K562 (cell line): ENCODE results near the gene DBT.
"Not testable (repeated sequence)": the region's sequence is repeated elsewhere in the genome, so short reads cannot be mapped to it uniquely, and the experiment has no call there.

ENCODE experiments used
- BHLHE40 ChIP-seq: IDR thresholded peaks from 2 replicates; pipeline ENCODE4 v1.6.1; 2011; ENCODE audit warnings: low read length, improper control_type of control experiment
- CEBPB ChIP-seq: fragments of 450-650 bp; IDR thresholded peaks from 2 replicates; pipeline ENCODE4 v1.6.1; 2016; ENCODE audit warnings: missing genetic modification characterization, missing compliant biosample characterization
- ELF4 ChIP-seq: fragments of 450-650 bp; formaldehyde crosslinking; IDR thresholded peaks from 2 replicates; pipeline ENCODE4 v1.4.0; 2022; ENCODE audit warnings: missing genetic modification characterization
- NFIC ChIP-seq: fragments of 450-650 bp; IDR thresholded peaks from 2 replicates; pipeline ENCODE4 v1.6.1; 2017; ENCODE audit warnings: mild to moderate bottlenecking, inconsistent platforms
- PHF20 ChIP-seq: fragments of 450-650 bp; IDR thresholded peaks from 2 replicates; pipeline ENCODE4 v1.6.1; 2018; ENCODE audit not compliant: partially characterized antibody
- RAD21 ChIP-seq, 2 experiments: fragments of 250-450 bp in 1 of 2; fragments of 450-650 bp in 1 of 2; sonication (Bioruptor Pico) in 1 of 2; formaldehyde crosslinking in 1 of 2; IDR thresholded peaks in 1 of 2; conservative IDR thresholded peaks in 1 of 2; 2 replicates each; pipeline versions ENCODE4 v1.4.0 to v1.8.0; 2020 to 2022; ENCODE audit warnings: mild to moderate bottlenecking in 2 of 2, moderate library complexity in 1 of 2
- SRF ChIP-seq, 2 experiments: fragments of 250-450, 450-650 bp in 1 of 2; sonication (Bioruptor Pico) in 1 of 2; sonication (generic) in 1 of 2; formaldehyde crosslinking; IDR thresholded peaks; 2 replicates each; pipeline versions ENCODE4 v1.5.0 to v1.5.1; 2020 to 2022; ENCODE audit warnings: mild to moderate bottlenecking in 1 of 2, missing genetic modification reagents in 1 of 2
- TCF3 ChIP-seq: sonication (generic); formaldehyde crosslinking; IDR thresholded peaks from 2 replicates; pipeline ENCODE4 v1.4.0; 2020; ENCODE audit warnings: mild to moderate bottlenecking, missing genetic modification reagents
- ZNF143 ChIP-seq: sonication (generic); formaldehyde crosslinking; IDR thresholded peaks from 2 replicates; pipeline ENCODE4 v1.9.0; 2022; ENCODE audit warnings: mild to moderate bottlenecking, missing genetic modification reagents
- ZNF324 ChIP-seq: fragments of 250-450 bp; sonication (Bioruptor Pico); IDR thresholded peaks from 2 replicates; pipeline ENCODE4 v1.4.0; 2020; ENCODE audit warnings: mild to moderate bottlenecking
- TF ChIP-seq, protein P1 (sequence below): fragments of 250-450 bp; sonication (Bioruptor Pico); IDR thresholded peaks from 2 replicates; pipeline ENCODE4 v1.5.0; 2020; ENCODE audit warnings: mild to moderate bottlenecking, borderline replicate concordance
- TF ChIP-seq, protein P2 (sequence below), 3 experiments: IDR thresholded peaks in 2 of 3; conservative IDR thresholded peaks in 1 of 3; 2 replicates each; pipeline ENCODE4 v1.5.1; 2011 to 2012; ENCODE audit warnings: low read length in 3 of 3, mild to moderate bottlenecking in 3 of 3, control low read depth in 2 of 3, improper control_type of control experiment in 1 of 3, inconsistent platforms in 1 of 3, low read depth in 1 of 3, mixed read lengths in 1 of 3, moderate library complexity in 1 of 3; ENCODE audit not compliant: insufficient read depth in 2 of 3
- TF ChIP-seq, protein P3 (sequence below): fragments of 250-450 bp; sonication (Bioruptor Pico); IDR thresholded peaks from 2 replicates; pipeline ENCODE4 v1.8.0; 2022; ENCODE audit warnings: moderate library complexity, mild to moderate bottlenecking, inconsistent platforms

DNA sequence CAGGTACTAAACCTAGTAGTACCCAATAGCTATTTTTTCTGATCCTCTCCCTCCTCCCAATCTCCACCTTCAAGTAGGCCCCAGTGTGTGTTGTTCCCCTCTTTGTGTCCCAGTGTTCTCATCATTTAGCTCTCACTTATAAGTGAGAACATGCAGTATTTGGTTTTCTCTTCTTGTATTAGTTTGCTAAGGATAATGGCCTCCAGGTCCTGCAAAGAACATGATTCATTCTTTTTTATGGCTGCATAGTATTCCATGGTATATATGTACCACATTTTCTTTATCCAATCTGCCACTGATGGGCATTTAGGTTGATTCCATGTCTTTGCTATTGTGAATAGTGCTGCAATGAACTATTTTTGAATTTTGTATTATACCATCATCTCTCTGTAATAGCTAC, 47.4 kb upstream of the DBT start:
- TF ChIP-seq ZNF143; NFIC; SRF (CRISPR knock-in tag; IDR thresholded peaks at IDR 0.05); ELF4 (CRISPR knock-in tag); RAD21 (CRISPR knock-in tag; conservative IDR thresholded peaks at IDR 0.05 in 1 of 2, IDR thresholded peaks at IDR 0.05 in 1 of 2); CEBPB (tag); BHLHE40; ZNF324 (CRISPR knock-in tag); PHF20; TCF3 (CRISPR knock-in tag): not testable (repeated sequence)
- TF ChIP-seq, protein P1, sequence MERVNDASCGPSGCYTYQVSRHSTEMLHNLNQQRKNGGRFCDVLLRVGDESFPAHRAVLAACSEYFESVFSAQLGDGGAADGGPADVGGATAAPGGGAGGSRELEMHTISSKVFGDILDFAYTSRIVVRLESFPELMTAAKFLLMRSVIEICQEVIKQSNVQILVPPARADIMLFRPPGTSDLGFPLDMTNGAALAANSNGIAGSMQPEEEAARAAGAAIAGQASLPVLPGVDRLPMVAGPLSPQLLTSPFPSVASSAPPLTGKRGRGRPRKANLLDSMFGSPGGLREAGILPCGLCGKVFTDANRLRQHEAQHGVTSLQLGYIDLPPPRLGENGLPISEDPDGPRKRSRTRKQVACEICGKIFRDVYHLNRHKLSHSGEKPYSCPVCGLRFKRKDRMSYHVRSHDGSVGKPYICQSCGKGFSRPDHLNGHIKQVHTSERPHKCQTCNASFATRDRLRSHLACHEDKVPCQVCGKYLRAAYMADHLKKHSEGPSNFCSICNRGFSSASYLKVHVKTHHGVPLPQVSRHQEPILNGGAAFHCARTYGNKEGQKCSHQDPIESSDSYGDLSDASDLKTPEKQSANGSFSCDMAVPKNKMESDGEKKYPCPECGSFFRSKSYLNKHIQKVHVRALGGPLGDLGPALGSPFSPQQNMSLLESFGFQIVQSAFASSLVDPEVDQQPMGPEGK (CRISPR knock-in tag), result not testable (repeated sequence)
- TF ChIP-seq, protein P2, sequence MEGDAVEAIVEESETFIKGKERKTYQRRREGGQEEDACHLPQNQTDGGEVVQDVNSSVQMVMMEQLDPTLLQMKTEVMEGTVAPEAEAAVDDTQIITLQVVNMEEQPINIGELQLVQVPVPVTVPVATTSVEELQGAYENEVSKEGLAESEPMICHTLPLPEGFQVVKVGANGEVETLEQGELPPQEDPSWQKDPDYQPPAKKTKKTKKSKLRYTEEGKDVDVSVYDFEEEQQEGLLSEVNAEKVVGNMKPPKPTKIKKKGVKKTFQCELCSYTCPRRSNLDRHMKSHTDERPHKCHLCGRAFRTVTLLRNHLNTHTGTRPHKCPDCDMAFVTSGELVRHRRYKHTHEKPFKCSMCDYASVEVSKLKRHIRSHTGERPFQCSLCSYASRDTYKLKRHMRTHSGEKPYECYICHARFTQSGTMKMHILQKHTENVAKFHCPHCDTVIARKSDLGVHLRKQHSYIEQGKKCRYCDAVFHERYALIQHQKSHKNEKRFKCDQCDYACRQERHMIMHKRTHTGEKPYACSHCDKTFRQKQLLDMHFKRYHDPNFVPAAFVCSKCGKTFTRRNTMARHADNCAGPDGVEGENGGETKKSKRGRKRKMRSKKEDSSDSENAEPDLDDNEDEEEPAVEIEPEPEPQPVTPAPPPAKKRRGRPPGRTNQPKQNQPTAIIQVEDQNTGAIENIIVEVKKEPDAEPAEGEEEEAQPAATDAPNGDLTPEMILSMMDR (IDR thresholded peaks at IDR 0.05 in 2 of 3, conservative IDR thresholded peaks at IDR 0.05 in 1 of 3; ENCODE audit: insufficient read depth in 2 of 3, low read depth in 1 of 3, low read length in 3 of 3), result not testable (repeated sequence)
- TF ChIP-seq, protein P3, sequence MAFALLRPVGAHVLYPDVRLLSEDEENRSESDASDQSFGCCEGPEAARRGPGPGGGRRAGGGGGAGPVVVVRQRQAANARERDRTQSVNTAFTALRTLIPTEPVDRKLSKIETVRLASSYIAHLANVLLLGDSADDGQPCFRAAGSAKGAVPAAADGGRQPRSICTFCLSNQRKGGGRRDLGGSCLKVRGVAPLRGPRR, result not testable (repeated sequence)
